Esophagus muscularis mucosa (tissue), 4 donors: ENCODE data around the gene SHE. TPM values are rescaled to one million over a fixed set of nuclear protein-coding genes. Genes with fewer than 3 reads are reported as not detected.

Experiments used
- DNase-seq: peaks from one replicate; pipeline ENCODE4 v3.0.0-alpha.2; 2017; ENCODE audit errors: extremely low spot score
- H3K27ac ChIP-seq, 4 donors: fragments of 200-600 bp; sonication (generic); replicated peaks in 1 of 4; 1 replicate in 3 of 4; 2 replicates in 1 of 4; pipeline ENCODE4 v1.5.1; 2016 to 2019; ENCODE audit warnings: mild to moderate bottlenecking in 1 of 4
- H3K27me3 ChIP-seq, 4 donors: fragments of 200-600 bp; sonication (generic); one replicate each; pipeline versions ENCODE4 v1.5.1 to v1.6.0; 2016 to 2019
- H3K36me3 ChIP-seq, 4 donors: fragments of 200-600 bp; sonication (generic); one replicate each; pipeline ENCODE4 v1.5.1; 2016 to 2019
- H3K4me1 ChIP-seq, 4 donors: fragments of 200-600 bp; sonication (generic); one replicate each; pipeline ENCODE4 v1.5.1; 2016 to 2019
- H3K4me3 ChIP-seq, 4 donors: fragments of 200-600 bp; sonication (generic); 1 replicate in 2 of 4; 2 replicates in 2 of 4; pipeline ENCODE4 v1.5.1; 2016 to 2019; ENCODE audit warnings: mild to moderate bottlenecking in 4 of 4, moderate library complexity in 1 of 4
- H3K9me3 ChIP-seq, 4 donors: fragments of 200-600 bp; sonication (generic); 1 replicate in 3 of 4; 2 replicates in 1 of 4; pipeline ENCODE4 v1.5.1; 2016 to 2019
- CTCF ChIP-seq, 3 experiments: fragments of 200-600 bp in 2 of 3; fragments of 450-650 bp in 1 of 3; sonication (generic) in 2 of 3; IDR thresholded peaks; one replicate each; pipeline ENCODE4 v1.5.1; 2017 to 2019; ENCODE audit warnings: antibody characterized with exemption in 3 of 3, mild to moderate bottlenecking in 2 of 3, moderate library complexity in 1 of 3
- EP300 ChIP-seq: sonication (generic); formaldehyde crosslinking; IDR thresholded peaks from one replicate; pipeline ENCODE4 v1.6.1; 2017; ENCODE audit warnings: antibody characterized with exemption
- POLR2A ChIP-seq: fragments of 450-650 bp; IDR thresholded peaks from one replicate; pipeline ENCODE4 v1.6.1; 2017; ENCODE audit warnings: antibody characterized with exemption, moderate library complexity, mild to moderate bottlenecking, low read depth
- POLR2AphosphoS5 ChIP-seq, 2 donors: sonication (generic); formaldehyde crosslinking; IDR thresholded peaks; one replicate each; pipeline ENCODE4 v1.6.1; 2017; ENCODE audit warnings: antibody characterized with exemption in 2 of 2
- WGBS: methylation state at CpG from one replicate; pipeline ENCODE4 v1.1.5; 2018; 5-methylcytosine and 5-hydroxymethylcytosine counted together
- intact Hi-C: fragments of 100-400 bp; cut with DNase I; formaldehyde crosslinking; loops from one replicate; pipeline ENCODE4 v1.15.1; 2023
- total RNA-seq, 4 donors: library from RNA; depleted of rRNA; stranded (reverse); fragments of >200 nt; gene quantifications; one replicate each; pipeline versions ENCODE4 v1.1.0 to v1.2.1, GENCODE V29; 2016

Gene SHE
- total RNA-seq, 4 donors from 2014 or later, result 12.5 to 17.0 (median 12.6) TPM

- Histone ChIP-seq H3K27me3 (no peaks in the 10 kb centered on the region), H3K4me1 (peaks cover 20 to 77% (median 75%) of the 10 kb centered on the region in 4 donors), H3K9me3 (no peaks in the 10 kb centered on the region), H3K36me3 (peaks cover 6 to 30% (median 23%) of the 10 kb centered on the region in 4 donors), H3K27ac (peak overlapping the region; percentile 84 to 89 (median 87)), H3K4me3 (no peak overlapping the region)
- intact Hi-C loops, result loop anchor here (5.0 kb wide), 3 partner anchors 60 to 135 kb away; partner anchors contain the start of gene IL6R
- TF ChIP-seq CTCF (IDR thresholded peaks at IDR 0.05), result no peak
- TF ChIP-seq POLR2AphosphoS5 (IDR thresholded peaks at IDR 0.05), result no peak
- TF ChIP-seq POLR2A, result no peak
- no peak for TF ChIP-seq EP300
- WGBS, result 91% methylated on average over 11 of the region's 11 CpGs
- DNase-seq, result no peak
Measured at GRCh38 chr1:154467434-154468102, 34.6 kb downstream of the SHE start.

- Histone ChIP-seq H3K27ac (peak overlapping the region; percentile 84 to 89 (median 87)), H3K36me3 (peaks cover 6 to 31% (median 23%) of the 10 kb centered on the region in 4 donors), H3K27me3 (no peaks in the 10 kb centered on the region), H3K4me1 (peaks cover 20 to 83% (median 80%) of the 10 kb centered on the region in 4 donors), H3K4me3 (no peak overlapping the region), H3K9me3 (no peaks in the 10 kb centered on the region)
- intact Hi-C loops, result loop anchor here (5.0 kb wide), 3 partner anchors 60 to 135 kb away; partner anchors contain the start of gene IL6R
- DNase-seq, result no peak
- 46% methylated on average over 8 of the region's 8 CpGs for WGBS
- TF ChIP-seq POLR2A (no peak), POLR2AphosphoS5 (IDR thresholded peaks at IDR 0.05) (peak in 1 of 2 donors; percentile 14), CTCF (IDR thresholded peaks at IDR 0.05) (peak; percentile 48 to 57 (median 55)), EP300 (no peak)
Measured at GRCh38 chr1:154466921-154467417, 35.2 kb downstream of the SHE start.

DNA sequence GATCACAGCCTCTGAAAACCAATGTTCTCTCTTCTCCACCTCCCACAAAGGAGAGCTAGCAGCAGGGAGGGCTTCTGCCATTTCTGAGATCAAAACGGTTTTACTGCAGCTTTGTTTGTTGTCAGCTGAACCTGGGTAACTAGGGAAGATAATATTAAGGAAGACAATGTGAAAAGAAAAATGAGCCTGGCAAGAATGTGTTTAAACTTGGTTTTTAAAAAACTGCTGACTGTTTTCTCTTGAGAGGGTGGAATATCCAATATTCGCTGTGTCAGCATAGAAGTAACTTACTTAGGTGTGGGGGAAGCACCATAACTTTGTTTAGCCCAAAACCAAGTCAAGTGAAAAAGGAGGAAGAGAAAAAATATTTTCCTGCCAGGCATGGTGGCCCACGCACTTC, 36.0 kb downstream of the SHE start:
- no peak for DNase-seq
- Histone ChIP-seq H3K4me1 (peaks cover 20 to 91% (median 86%) of the 10 kb centered on the region in 4 donors), H3K9me3 (no peaks in the 10 kb centered on the region), H3K27ac (peak overlapping the region; percentile 84 to 89 (median 87)), H3K4me3 (no peak overlapping the region), H3K27me3 (no peaks in the 10 kb centered on the region), H3K36me3 (peaks cover 6 to 38% (median 23%) of the 10 kb centered on the region in 4 donors)
- intact Hi-C loops, result loop anchor here (5.0 kb wide), 3 partner anchors 59 to 134 kb away; partner anchors contain the start of gene IL6R
- TF ChIP-seq POLR2A (no peak), EP300 (no peak), CTCF (IDR thresholded peaks at IDR 0.05) (no peak), POLR2AphosphoS5 (IDR thresholded peaks at IDR 0.05) (no peak)
- WGBS, result 47% methylated on average over 3 of the region's 3 CpGs

- Histone ChIP-seq H3K4me1 (peaks cover 20 to 94% (median 88%) of the 10 kb centered on the region in 4 donors), H3K36me3 (peaks cover 6 to 43% (median 25%) of the 10 kb centered on the region in 4 donors), H3K27ac (peak overlapping the region; percentile 84 to 89 (median 87)), H3K4me3 (no peak overlapping the region), H3K9me3 (no peaks in the 10 kb centered on the region), H3K27me3 (no peaks in the 10 kb centered on the region)
- TF ChIP-seq POLR2A (no peak), CTCF (IDR thresholded peaks at IDR 0.05) (no peak), POLR2AphosphoS5 (IDR thresholded peaks at IDR 0.05) (no peak), EP300 (no peak)
- DNase-seq, result no peak
- 70% methylated on average over 8 of the region's 8 CpGs for WGBS
- intact Hi-C loops, result loop anchor here (5.0 kb wide), 3 partner anchors 58 to 133 kb away; partner anchors contain the start of gene IL6R
Measured at GRCh38 chr1:154465621-154466195, 36.5 kb downstream of the SHE start.
